ENCODE measurements around the gene EMX2. TPM values are rescaled to one million over a fixed set of nuclear protein-coding genes. Genes with fewer than 3 reads are reported as not detected.

EMX2 gene
- polyA plus RNA-seq, 3 donors = not detected

- Histone ChIP-seq H3K4me3 (replicated peaks in 1 of 3; ENCODE audit: low read depth in 2 of 3, low read length in 3 of 3) (no peak overlapping the region), H3K27ac (ENCODE audit: low read depth in 1 of 2, low read length in 2 of 2) (no peak overlapping the region), H3K9me3 (replicated peaks in 1 of 2; ENCODE audit: control insufficient read depth in 1 of 2, insufficient read depth in 1 of 2, low read length in 2 of 2) (peaks cover 0 to 48% of the 10 kb centered on the region in 2 donors), H3K4me1 (ENCODE audit: control insufficient read depth in 1 of 2, insufficient read depth in 2 of 2, low read length in 2 of 2) (peaks cover 10% of the 10 kb centered on the region in 2 donors), H4K20me1 (ENCODE audit: insufficient read depth, low read length) (no peaks in the 10 kb centered on the region), H3K4me2 (replicated peaks; ENCODE audit: extremely low read depth, low read length, poor library complexity, severe bottlenecking) (no peak overlapping the region), H3K27me3 (ENCODE audit: control insufficient read depth in 2 of 2, insufficient read depth in 2 of 2, low read length in 2 of 2) (peaks cover 82 to 96% of the 10 kb centered on the region in 2 donors), H3K9ac (ENCODE audit: insufficient read depth, low read length, poor library complexity, severe bottlenecking) (no peak overlapping the region), H3K79me2 (ENCODE audit: insufficient read depth, low read length) (no peaks in the 10 kb centered on the region), H2AFZ (ENCODE audit: insufficient read depth, low read depth, low read length, poor library complexity, severe bottlenecking) (no peak overlapping the region), H3K36me3 (replicated peaks in 1 of 2; ENCODE audit: control insufficient read depth in 1 of 2, insufficient read depth in 2 of 2, low read length in 2 of 2) (no peaks in the 10 kb centered on the region)
- DNase-seq = no peak
- no peak for TF ChIP-seq CTCF (IDR thresholded peaks at IDR 0.05)
- peak overlapping the region in 1 of 2 donors; percentile 67 for H3K4me3 Mint-ChIP-seq
- peaks cover 0 to 22% (median 6%) of the 10 kb centered on the region in 7 donors for H3K9me3 Mint-ChIP-seq
- H3K27ac Mint-ChIP-seq = no peak overlapping the region
- WGBS (ENCODE audit: insufficient coverage) = 6% methylated on average over 30 of the region's 33 CpGs
- H3K27me3 Mint-ChIP-seq (ENCODE audit: low read depth in 3 of 3) = peaks cover 91 to 98% (median 95%) of the 10 kb centered on the region in 3 donors
- H3K36me3 Mint-ChIP-seq = no peaks in the 10 kb centered on the region
- intact Hi-C loops (cut with micrococcal nuclease) = no loop called here
- H3K4me1 Mint-ChIP-seq = peaks cover 17% of the 10 kb centered on the region
Observed at GRCh38 chr10:117532451-117533107, 10.0 kb upstream of the EMX2 start.

GRCh38 chr10:117533507-117534281 is 8.9 kb upstream of the EMX2 start:
- no peaks in the 10 kb centered on the region for H3K36me3 ChIP-seq (replicated peaks in 1 of 2; ENCODE audit: control insufficient read depth in 1 of 2, insufficient read depth in 2 of 2, low read length in 2 of 2)
- no peaks in the 10 kb centered on the region for H3K79me2 ChIP-seq (ENCODE audit: insufficient read depth, low read length)
- no peak overlapping the region for H3K4me2 ChIP-seq (replicated peaks; ENCODE audit: extremely low read depth, low read length, poor library complexity, severe bottlenecking)
- no peak overlapping the region for H2AFZ ChIP-seq (ENCODE audit: insufficient read depth, low read depth, low read length, poor library complexity, severe bottlenecking)
- WGBS (ENCODE audit: insufficient coverage) = 6% methylated on average over 11 of the region's 24 CpGs
- peaks cover 10 to 14% of the 10 kb centered on the region in 2 donors for H3K4me1 ChIP-seq (ENCODE audit: control insufficient read depth in 1 of 2, insufficient read depth in 2 of 2, low read length in 2 of 2)
- no peaks in the 10 kb centered on the region for H4K20me1 ChIP-seq (ENCODE audit: insufficient read depth, low read length)
- no peak for DNase-seq
- no peak overlapping the region for H3K27ac ChIP-seq (ENCODE audit: low read depth in 1 of 2, low read length in 2 of 2)
- peaks cover 88 to 99% of the 10 kb centered on the region in 2 donors for H3K27me3 ChIP-seq (ENCODE audit: control insufficient read depth in 2 of 2, insufficient read depth in 2 of 2, low read length in 2 of 2)
- Mint-ChIP-seq H3K4me1 (peaks cover 20% of the 10 kb centered on the region), H3K9me3 (peaks cover 0 to 22% (median 6%) of the 10 kb centered on the region in 7 donors), H3K36me3 (no peaks in the 10 kb centered on the region), H3K4me3 (peak overlapping the region in 1 of 2 donors; percentile 64), H3K27ac (no peak overlapping the region), H3K27me3 (ENCODE audit: low read depth in 3 of 3) (peaks cover 94 to 98% (median 97%) of the 10 kb centered on the region in 3 donors)
- no peak overlapping the region for H3K4me3 ChIP-seq (replicated peaks in 1 of 3; ENCODE audit: low read depth in 2 of 3, low read length in 3 of 3)
- TF ChIP-seq CTCF (IDR thresholded peaks at IDR 0.05) = no peak
- intact Hi-C loops (cut with micrococcal nuclease) = no loop called here
- H3K9me3 ChIP-seq (replicated peaks in 1 of 2; ENCODE audit: control insufficient read depth in 1 of 2, insufficient read depth in 1 of 2, low read length in 2 of 2) = peaks cover 0 to 59% of the 10 kb centered on the region in 2 donors
- H3K9ac ChIP-seq (ENCODE audit: insufficient read depth, low read length, poor library complexity, severe bottlenecking) = no peak overlapping the region

Data from CD14-positive monocyte (primary cell).